ENCODE measurements around the gene FARS2. TPM values are rescaled to one million over a fixed set of nuclear protein-coding genes. Genes with fewer than 3 reads are reported as not detected.

FARS2 gene
- total RNA-seq, 1 donor from 2014 or later, result 16.5 TPM

DNA sequence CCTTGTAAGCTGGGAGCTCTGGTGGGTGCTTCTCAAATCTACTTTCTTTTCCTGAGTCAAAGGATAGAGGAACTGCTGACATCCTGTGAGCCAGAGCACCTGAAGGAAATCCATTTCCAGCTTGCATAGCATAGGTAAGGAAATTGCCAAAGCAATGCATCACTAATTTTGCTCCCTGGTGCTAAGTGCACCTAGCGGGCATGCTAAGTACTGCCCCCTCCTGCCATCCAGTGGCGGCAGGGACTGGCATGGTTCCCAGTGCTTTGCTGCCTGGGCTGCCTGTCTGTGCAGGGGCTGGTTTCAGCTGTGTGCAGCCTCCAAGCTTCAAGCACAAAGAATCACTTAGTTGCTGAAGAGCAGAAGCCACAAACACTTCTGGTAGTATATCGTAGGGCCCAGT is 63.9 kb downstream of the FARS2 start:
- no peaks in the 10 kb centered on the region for H3K27me3 ChIP-seq
- H3K27ac ChIP-seq, result no peak overlapping the region
- peaks cover 0 to 7% of the 10 kb centered on the region in 2 donors for H3K36me3 ChIP-seq
- intact Hi-C loops (cut with DNase I), result no loop called here
- no peak overlapping the region for H3K4me3 ChIP-seq
- no peak for TF ChIP-seq POLR2A (IDR thresholded peaks at IDR 0.05)
- TF ChIP-seq CTCF (IDR thresholded peaks at IDR 0.05), result no peak
- no peak for TF ChIP-seq POLR2AphosphoS5 (IDR thresholded peaks at IDR 0.05; ENCODE audit: insufficient read depth in 1 of 2, low read depth in 1 of 2)
- H3K9me3 ChIP-seq, result no peaks in the 10 kb centered on the region
- H3K4me1 ChIP-seq, result no peaks in the 10 kb centered on the region
- DNase-seq (ENCODE audit: extremely low spot score in 2 of 2), result no peak

DNA sequence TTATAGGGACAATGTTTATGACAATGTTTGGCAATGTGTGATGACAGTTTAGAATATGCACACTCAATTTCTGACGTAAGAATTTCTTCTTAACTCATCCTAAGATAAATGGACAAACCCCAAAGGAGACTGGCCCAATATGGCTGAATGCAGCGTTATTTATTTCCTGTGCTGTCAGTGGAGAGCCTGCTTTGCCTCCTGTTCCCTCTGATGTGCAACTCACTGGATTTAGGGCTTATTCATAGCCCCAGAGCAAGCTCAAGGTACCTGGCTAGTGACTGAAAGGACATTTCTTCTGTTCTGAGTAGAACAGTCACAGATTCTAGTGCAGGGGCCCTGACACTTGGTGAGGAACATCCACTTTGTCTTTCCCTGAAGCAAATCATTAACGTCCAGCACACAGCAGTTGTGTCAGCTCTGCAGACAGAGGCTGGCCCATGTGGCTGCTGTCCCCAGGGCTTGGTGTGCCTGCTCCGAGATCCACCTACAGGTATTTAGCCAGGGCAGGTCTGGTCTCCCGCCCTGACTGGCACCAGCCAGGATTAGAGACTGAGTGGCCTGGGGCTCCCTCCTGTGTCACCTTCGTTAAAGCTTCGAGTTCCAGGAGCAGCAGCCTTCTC is 64.8 kb downstream of the FARS2 start:
- TF ChIP-seq CTCF (IDR thresholded peaks at IDR 0.05), result no peak
- TF ChIP-seq POLR2A (IDR thresholded peaks at IDR 0.05), result no peak
- no peak for TF ChIP-seq POLR2AphosphoS5 (IDR thresholded peaks at IDR 0.05; ENCODE audit: insufficient read depth in 1 of 2, low read depth in 1 of 2)
- DNase-seq (ENCODE audit: extremely low spot score in 2 of 2), result no peak

GRCh38 chr6:5328800-5329199 is 67.5 kb downstream of the FARS2 start:
- intact Hi-C loops (cut with DNase I), result no loop called here
- TF ChIP-seq CTCF (IDR thresholded peaks at IDR 0.05) (no peak), POLR2A (IDR thresholded peaks at IDR 0.05) (no peak), POLR2AphosphoS5 (IDR thresholded peaks at IDR 0.05; ENCODE audit: insufficient read depth in 1 of 2, low read depth in 1 of 2) (no peak)
- peaks cover 3% of the 10 kb centered on the region for H3K4me1 ChIP-seq
- peaks cover 0 to 7% of the 10 kb centered on the region in 2 donors for H3K36me3 ChIP-seq
- DNase-seq (ENCODE audit: extremely low spot score in 2 of 2), result no peak
- H3K9me3 ChIP-seq, result no peaks in the 10 kb centered on the region
- no peak overlapping the region for H3K27ac ChIP-seq
- no peak overlapping the region for H3K4me3 ChIP-seq
- no peaks in the 10 kb centered on the region for H3K27me3 ChIP-seq

More for the DNA sequence above, 64.8 kb downstream of the FARS2 start:
- Histone ChIP-seq H3K36me3 (peaks cover 0 to 7% of the 10 kb centered on the region in 2 donors), H3K4me1 (no peaks in the 10 kb centered on the region), H3K27me3 (no peaks in the 10 kb centered on the region), H3K27ac (no peak overlapping the region), H3K9me3 (no peaks in the 10 kb centered on the region), H3K4me3 (no peak overlapping the region)
- intact Hi-C loops (cut with DNase I), result no loop called here

- intact Hi-C loops (cut with DNase I), result no loop called here
- TF ChIP-seq CTCF (IDR thresholded peaks at IDR 0.05), result no peak
These were observed 70.6 kb downstream of the FARS2 start for GRCh38 chr6:5331845-5332442.

DNA sequence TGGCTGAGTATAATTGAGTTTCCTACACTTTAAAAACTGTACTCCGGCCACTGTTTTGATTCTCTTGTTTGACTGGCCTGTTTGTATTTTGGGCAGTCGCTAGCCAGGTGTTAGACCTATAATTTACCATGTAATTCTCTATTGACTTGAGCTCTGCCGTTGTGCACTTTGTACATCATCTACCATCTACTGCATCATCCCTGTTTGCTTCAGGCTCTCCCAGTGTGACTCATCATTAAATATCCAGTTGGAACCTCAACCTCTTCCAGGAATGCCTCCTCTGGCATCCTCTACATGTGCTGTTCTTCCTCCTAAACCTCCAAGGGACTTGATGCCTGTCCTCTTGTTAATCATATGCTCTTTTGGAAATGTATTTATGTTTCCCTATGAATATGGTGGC is 72.3 kb downstream of the FARS2 start:
- Histone ChIP-seq H3K4me3 (no peak overlapping the region), H3K4me1 (peaks cover 12% of the 10 kb centered on the region), H3K27ac (no peak overlapping the region), H3K36me3 (no peaks in the 10 kb centered on the region), H3K9me3 (no peaks in the 10 kb centered on the region), H3K27me3 (no peaks in the 10 kb centered on the region)
- DNase-seq (ENCODE audit: extremely low spot score in 2 of 2), result no peak
- intact Hi-C loops (cut with DNase I), result no loop called here
- no peak for TF ChIP-seq POLR2A (IDR thresholded peaks at IDR 0.05)
- TF ChIP-seq CTCF (IDR thresholded peaks at IDR 0.05), result no peak
- no peak for TF ChIP-seq POLR2AphosphoS5 (IDR thresholded peaks at IDR 0.05; ENCODE audit: insufficient read depth in 1 of 2, low read depth in 1 of 2)

More at GRCh38 chr6:5331845-5332442, 70.6 kb downstream of the FARS2 start:
- Histone ChIP-seq H3K4me3 (no peak overlapping the region), H3K9me3 (no peaks in the 10 kb centered on the region), H3K27ac (no peak overlapping the region), H3K36me3 (no peaks in the 10 kb centered on the region), H3K4me1 (peaks cover 6% of the 10 kb centered on the region), H3K27me3 (no peaks in the 10 kb centered on the region)
- no peak for DNase-seq (ENCODE audit: extremely low spot score in 2 of 2)

Measured in vagina (tissue), 2 donors.